ENCODE measurements around the gene HSP90B1. TPM values are rescaled to one million over a fixed set of nuclear protein-coding genes. Genes with fewer than 3 reads are reported as not detected.

HSP90B1 gene
- total and polyA plus RNA-seq, 9 of the 15 experiments (the other 6 are each of a cell fraction or from before 2014, with no cell fraction given) = 196 to 719 (median 557) TPM

- TF ChIP-seq SIN3B (IDR thresholded peaks at IDR 0.05; ENCODE audit: low read depth) (no peak), ETS1 (conservative IDR thresholded peaks at IDR 0.05; ENCODE audit: control insufficient read depth, low read depth, low read length) (0 out of 2 replicates have a peak, but pooled peaks have one; percentile 36), E2F1 (CRISPR knock-in tag; IDR thresholded peaks at IDR 0.05) (peak; percentile 39; the same call in 1 of the 2 replicates), TOE1 (IDR thresholded peaks at IDR 0.05; ENCODE audit: borderline replicate concordance) (no peak), TOE1 (CRISPR knock-in tag; IDR thresholded peaks at IDR 0.05; ENCODE audit: borderline replicate concordance, low read depth) (no peak), ZFP91 (CRISPR knock-in tag; IDR thresholded peaks at IDR 0.05) (peak; percentile 53; the same call in 1 of the 2 replicates), SAP30 (IDR thresholded peaks at IDR 0.05; ENCODE audit: borderline replicate concordance, insufficient read depth, low read depth, low read length, poor library complexity, severe bottlenecking) (peak; percentile 26), ZNF444 (CRISPR knock-in tag; IDR thresholded peaks at IDR 0.05) (no peak), SUPT5H (IDR thresholded peaks at IDR 0.05) (peak; percentile 8; the same call in 1 of the 2 replicates), ZFPM2 (CRISPR knock-in tag; IDR thresholded peaks at IDR 0.05) (no peak), ZNF316 (IDR thresholded peaks at IDR 0.05) (peak; percentile 44; the same call in 1 of the 2 replicates), REST (IDR thresholded peaks at IDR 0.05; ENCODE audit: borderline replicate concordance) (no peak), REST (CRISPR knock-in tag; IDR thresholded peaks at IDR 0.05; ENCODE audit: low read depth) (0 out of 2 replicates have a peak, but pooled peaks have one; percentile 33)
These were observed 851 bp downstream of the HSP90B1 start (continued) for GRCh38 chr12:103930787-103931735.

Measured in K562 (cell line).